Liver (tissue), 3 donors: ENCODE data around the gene N4BP3.

Experiments used
- CTCF ChIP-seq: fragments of 150-350 bp; IDR thresholded peaks from 2 replicates; pipeline ENCODE4 v1.5.1; 2017; ENCODE audit warnings: improper control_type of control experiment, low read depth, low read length; ENCODE audit not compliant: missing input control
- RAD21 ChIP-seq, 2 donors: IDR thresholded peaks; 2 replicates each; pipeline ENCODE4 v1.6.1; 2016; ENCODE audit warnings: antibody characterized with exemption in 2 of 2, mild to moderate bottlenecking in 2 of 2
- RXRA ChIP-seq, 2 donors: IDR thresholded peaks; 2 replicates each; pipeline ENCODE4 v1.6.1; 2017 to 2018; ENCODE audit warnings: antibody characterized with exemption in 2 of 2, mild to moderate bottlenecking in 1 of 2
- TF ChIP-seq, protein P1 (sequence below): IDR thresholded peaks from 2 replicates; pipeline ENCODE4 v1.6.1; 2016; ENCODE audit warnings: antibody characterized with exemption
- TF ChIP-seq, protein P2 (sequence below): IDR thresholded peaks from 2 replicates; pipeline ENCODE4 v1.6.1; 2016; ENCODE audit warnings: antibody characterized with exemption
- donor health status: healthy.
- donor health status: healthy.

GRCh38 chr5:178126556-178126955 lies 13.2 kb downstream of the N4BP3 start:
- TF ChIP-seq CTCF (no peak), RAD21 (IDR thresholded peaks at IDR 0.05) (no peak), RXRA (IDR thresholded peaks at IDR 0.05) (no peak)
- TF ChIP-seq, protein P1, sequence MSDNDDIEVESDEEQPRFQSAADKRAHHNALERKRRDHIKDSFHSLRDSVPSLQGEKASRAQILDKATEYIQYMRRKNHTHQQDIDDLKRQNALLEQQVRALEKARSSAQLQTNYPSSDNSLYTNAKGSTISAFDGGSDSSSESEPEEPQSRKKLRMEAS = no peak
- TF ChIP-seq, protein P2, sequence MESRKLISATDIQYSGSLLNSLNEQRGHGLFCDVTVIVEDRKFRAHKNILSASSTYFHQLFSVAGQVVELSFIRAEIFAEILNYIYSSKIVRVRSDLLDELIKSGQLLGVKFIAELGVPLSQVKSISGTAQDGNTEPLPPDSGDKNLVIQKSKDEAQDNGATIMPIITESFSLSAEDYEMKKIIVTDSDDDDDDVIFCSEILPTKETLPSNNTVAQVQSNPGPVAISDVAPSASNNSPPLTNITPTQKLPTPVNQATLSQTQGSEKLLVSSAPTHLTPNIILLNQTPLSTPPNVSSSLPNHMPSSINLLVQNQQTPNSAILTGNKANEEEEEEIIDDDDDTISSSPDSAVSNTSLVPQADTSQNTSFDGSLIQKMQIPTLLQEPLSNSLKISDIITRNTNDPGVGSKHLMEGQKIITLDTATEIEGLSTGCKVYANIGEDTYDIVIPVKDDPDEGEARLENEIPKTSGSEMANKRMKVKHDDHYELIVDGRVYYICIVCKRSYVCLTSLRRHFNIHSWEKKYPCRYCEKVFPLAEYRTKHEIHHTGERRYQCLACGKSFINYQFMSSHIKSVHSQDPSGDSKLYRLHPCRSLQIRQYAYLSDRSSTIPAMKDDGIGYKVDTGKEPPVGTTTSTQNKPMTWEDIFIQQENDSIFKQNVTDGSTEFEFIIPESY = no peak
